ENCODE measurements around the gene AJUBA. TPM values are rescaled to one million over a fixed set of nuclear protein-coding genes. Genes with fewer than 3 reads are reported as not detected.
"Not testable (repeated sequence)": the region's sequence is repeated elsewhere in the genome, so short reads cannot be mapped to it uniquely, and the experiment has no call there.

The AJUBA gene
- total and polyA plus RNA-seq, 2 donors (not counting 1 experiment from before 2014, with no cell fraction given), result 1.6 TPM; not detected in 1

DNA sequence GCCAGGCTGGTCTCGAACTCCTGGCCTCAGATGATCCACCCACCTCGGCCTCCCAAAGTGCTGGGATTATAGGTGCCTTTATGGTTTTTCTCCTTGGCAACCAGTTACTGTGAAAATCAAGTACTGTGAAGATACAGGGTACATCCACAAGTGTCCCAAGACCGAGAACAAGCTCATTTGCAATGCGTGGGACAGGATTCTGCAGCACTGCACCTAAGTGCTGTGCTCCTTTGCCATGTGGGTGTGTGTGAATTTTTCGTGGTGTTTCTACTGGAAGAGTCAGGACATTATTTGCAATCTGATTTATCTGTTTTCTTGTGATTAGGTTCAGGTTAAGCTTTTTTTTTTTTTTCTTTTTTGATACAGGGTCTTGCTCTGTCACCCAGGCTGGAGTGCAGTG is 34.7 kb upstream of the AJUBA start:
- no peaks in the 10 kb centered on the region for H3K4me1 ChIP-seq (ENCODE audit: control insufficient read depth in 2 of 2, insufficient read depth in 2 of 2, low read length in 2 of 2)
- no peak for TF ChIP-seq EZH2 (IDR thresholded peaks at IDR 0.05; ENCODE audit: borderline replicate concordance, insufficient read depth, low read depth, low read length, poor library complexity, severe bottlenecking)
- TF ChIP-seq, protein P1, sequence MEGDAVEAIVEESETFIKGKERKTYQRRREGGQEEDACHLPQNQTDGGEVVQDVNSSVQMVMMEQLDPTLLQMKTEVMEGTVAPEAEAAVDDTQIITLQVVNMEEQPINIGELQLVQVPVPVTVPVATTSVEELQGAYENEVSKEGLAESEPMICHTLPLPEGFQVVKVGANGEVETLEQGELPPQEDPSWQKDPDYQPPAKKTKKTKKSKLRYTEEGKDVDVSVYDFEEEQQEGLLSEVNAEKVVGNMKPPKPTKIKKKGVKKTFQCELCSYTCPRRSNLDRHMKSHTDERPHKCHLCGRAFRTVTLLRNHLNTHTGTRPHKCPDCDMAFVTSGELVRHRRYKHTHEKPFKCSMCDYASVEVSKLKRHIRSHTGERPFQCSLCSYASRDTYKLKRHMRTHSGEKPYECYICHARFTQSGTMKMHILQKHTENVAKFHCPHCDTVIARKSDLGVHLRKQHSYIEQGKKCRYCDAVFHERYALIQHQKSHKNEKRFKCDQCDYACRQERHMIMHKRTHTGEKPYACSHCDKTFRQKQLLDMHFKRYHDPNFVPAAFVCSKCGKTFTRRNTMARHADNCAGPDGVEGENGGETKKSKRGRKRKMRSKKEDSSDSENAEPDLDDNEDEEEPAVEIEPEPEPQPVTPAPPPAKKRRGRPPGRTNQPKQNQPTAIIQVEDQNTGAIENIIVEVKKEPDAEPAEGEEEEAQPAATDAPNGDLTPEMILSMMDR (IDR thresholded peaks at IDR 0.05), result no peak
- ChIA-PET CTCF (interaction anchor here (1.1 to 1.8 kb wide), 4 partner anchors 8 to 36 kb away, joined by 3 to 8 read pairs (median 4); no protein-coding TSS in a partner anchor), POLR2A (interaction anchor here (1.0 kb wide), 1 partner anchor 9 kb away, joined by 4 read pairs; no protein-coding TSS in a partner anchor)
- intact Hi-C loops (cut with micrococcal nuclease), result no loop called here
- H2AFZ ChIP-seq (ENCODE audit: insufficient read depth, low read depth, low read length, poor library complexity, severe bottlenecking), result no peak overlapping the region
- 89% methylated on average over 5 of the region's 5 CpGs for WGBS (ENCODE audit: insufficient coverage)
- H4K20me1 ChIP-seq (ENCODE audit: control insufficient read depth, insufficient read depth, low read length, poor library complexity, severe bottlenecking), result no peaks in the 10 kb centered on the region
- no peak overlapping the region for H3K9ac ChIP-seq (ENCODE audit: low read length)
- no peak overlapping the region for H3K4me2 ChIP-seq (replicated peaks; ENCODE audit: low read depth, low read length, poor library complexity, severe bottlenecking)
- H3K79me2 ChIP-seq (ENCODE audit: control insufficient read depth, insufficient read depth, low read length), result no peaks in the 10 kb centered on the region
- H3K9me3 ChIP-seq (ENCODE audit: control extremely low read depth in 1 of 3, control insufficient read depth in 2 of 3, insufficient read depth in 1 of 3, low read length in 2 of 3), result no peaks in the 10 kb centered on the region
- no peak overlapping the region for H3K27ac Mint-ChIP-seq
- H3K4me3 ChIP-seq (ENCODE audit: control extremely low read depth in 1 of 5, extremely low read depth in 1 of 5, insufficient read depth in 1 of 5, low read depth in 2 of 5, low read length in 4 of 5), result no peak overlapping the region
- H3K4me1 Mint-ChIP-seq, result no peaks in the 10 kb centered on the region
- ATAC-seq (ENCODE audit: low read depth) (no peak), DNase-seq (no peak)
- no peaks in the 10 kb centered on the region for H3K27me3 ChIP-seq (replicated peaks in 1 of 4; ENCODE audit: control extremely low read depth in 1 of 4, control insufficient read depth in 3 of 4, insufficient read depth in 4 of 4, low read length in 3 of 4)
- H3K36me3 ChIP-seq (replicated peaks in 1 of 2; ENCODE audit: control extremely low read depth in 1 of 2, control insufficient read depth in 1 of 2, extremely low read depth in 1 of 2, insufficient read depth in 2 of 2, low read length in 1 of 2), result no peaks in the 10 kb centered on the region
- H3K9me3 Mint-ChIP-seq (ENCODE audit: insufficient read depth), result no peaks in the 10 kb centered on the region
- no peak overlapping the region for H3K4me3 Mint-ChIP-seq
- no peaks in the 10 kb centered on the region for H3K27me3 Mint-ChIP-seq
- H3K27ac ChIP-seq (ENCODE audit: low read length in 2 of 2), result no peak overlapping the region

DNA sequence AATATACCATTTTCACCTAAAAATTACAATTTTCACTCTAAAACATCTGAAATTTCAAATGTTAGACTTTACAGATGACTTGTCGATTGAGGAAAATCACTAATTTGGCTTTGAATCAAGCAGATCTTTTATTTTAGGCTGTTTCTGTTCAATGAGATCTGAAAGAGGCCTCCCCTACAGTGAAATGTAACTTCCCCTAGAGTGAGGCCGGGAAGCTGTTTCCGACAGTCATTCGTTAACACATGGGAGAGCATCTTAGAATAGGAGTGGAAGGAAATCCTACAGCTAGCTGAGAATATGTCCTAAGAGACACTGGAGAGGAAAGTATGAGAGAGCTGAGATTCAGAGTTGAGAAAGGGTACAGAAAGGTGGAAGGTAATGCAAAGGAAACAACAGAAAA is 33.3 kb upstream of the AJUBA start:
- TF ChIP-seq EZH2 (IDR thresholded peaks at IDR 0.05; ENCODE audit: borderline replicate concordance, insufficient read depth, low read depth, low read length, poor library complexity, severe bottlenecking), result no peak
- TF ChIP-seq, protein P1 (IDR thresholded peaks at IDR 0.05), result no peak
- H3K4me2 ChIP-seq (replicated peaks; ENCODE audit: low read depth, low read length, poor library complexity, severe bottlenecking), result no peak overlapping the region
- Mint-ChIP-seq H3K4me1 (peaks cover 3% of the 10 kb centered on the region), H3K27me3 (no peaks in the 10 kb centered on the region), H3K4me3 (no peak overlapping the region), H3K27ac (no peak overlapping the region), H3K9me3 (ENCODE audit: insufficient read depth) (no peaks in the 10 kb centered on the region)
- H3K9ac ChIP-seq (ENCODE audit: low read length), result no peak overlapping the region
- no peak overlapping the region for H3K4me3 ChIP-seq (ENCODE audit: control extremely low read depth in 1 of 5, extremely low read depth in 1 of 5, insufficient read depth in 1 of 5, low read depth in 2 of 5, low read length in 4 of 5)
- no peaks in the 10 kb centered on the region for H3K4me1 ChIP-seq (ENCODE audit: control insufficient read depth in 2 of 2, insufficient read depth in 2 of 2, low read length in 2 of 2)
- DNase-seq, result no peak
- intact Hi-C loops (cut with micrococcal nuclease), result no loop called here
- CTCF ChIA-PET, result interaction anchor here (1.5 to 2.0 kb wide), 2 partner anchors 15 to 29 kb away, joined by 4 to 7 read pairs; no protein-coding TSS in a partner anchor
- H3K27ac ChIP-seq (ENCODE audit: low read length in 2 of 2), result no peak overlapping the region
- no peaks in the 10 kb centered on the region for H3K27me3 ChIP-seq (replicated peaks in 1 of 4; ENCODE audit: control extremely low read depth in 1 of 4, control insufficient read depth in 3 of 4, insufficient read depth in 4 of 4, low read length in 3 of 4)
- peak overlapping the region; percentile 54 for H2AFZ ChIP-seq (ENCODE audit: insufficient read depth, low read depth, low read length, poor library complexity, severe bottlenecking)
- WGBS (ENCODE audit: insufficient coverage), result 86% methylated on average over 2 of the region's 4 CpGs
- POLR2A ChIA-PET, result no interaction called here
- no peaks in the 10 kb centered on the region for H3K36me3 ChIP-seq (replicated peaks in 1 of 2; ENCODE audit: control extremely low read depth in 1 of 2, control insufficient read depth in 1 of 2, extremely low read depth in 1 of 2, insufficient read depth in 2 of 2, low read length in 1 of 2)
- H3K9me3 ChIP-seq (ENCODE audit: control extremely low read depth in 1 of 3, control insufficient read depth in 2 of 3, insufficient read depth in 1 of 3, low read length in 2 of 3), result no peaks in the 10 kb centered on the region
- H4K20me1 ChIP-seq (ENCODE audit: control insufficient read depth, insufficient read depth, low read length, poor library complexity, severe bottlenecking), result no peaks in the 10 kb centered on the region
- ATAC-seq (ENCODE audit: low read depth), result no peak
- H3K79me2 ChIP-seq (ENCODE audit: control insufficient read depth, insufficient read depth, low read length), result no peaks in the 10 kb centered on the region

GRCh38 chr14:23013749-23014054 is 31.4 kb upstream of the AJUBA start:
- H4K20me1 ChIP-seq (ENCODE audit: control insufficient read depth, insufficient read depth, low read length, poor library complexity, severe bottlenecking); H3K9ac ChIP-seq (ENCODE audit: low read length); H3K4me3 ChIP-seq (ENCODE audit: control extremely low read depth in 1 of 5, extremely low read depth in 1 of 5, insufficient read depth in 1 of 5, low read depth in 2 of 5, low read length in 4 of 5); H3K9me3 Mint-ChIP-seq (ENCODE audit: insufficient read depth); H3K4me3 Mint-ChIP-seq; H3K27ac ChIP-seq (ENCODE audit: low read length in 2 of 2); H3K27ac Mint-ChIP-seq; H3K36me3 ChIP-seq (replicated peaks in 1 of 2; ENCODE audit: control extremely low read depth in 1 of 2, control insufficient read depth in 1 of 2, extremely low read depth in 1 of 2, insufficient read depth in 2 of 2, low read length in 1 of 2); DNase-seq; ATAC-seq (ENCODE audit: low read depth); H3K4me2 ChIP-seq (replicated peaks; ENCODE audit: low read depth, low read length, poor library complexity, severe bottlenecking); H3K9me3 ChIP-seq (ENCODE audit: control extremely low read depth in 1 of 3, control insufficient read depth in 2 of 3, insufficient read depth in 1 of 3, low read length in 2 of 3); POLR2A ChIA-PET; H2AFZ ChIP-seq (ENCODE audit: insufficient read depth, low read depth, low read length, poor library complexity, severe bottlenecking); H3K27me3 ChIP-seq (replicated peaks in 1 of 4; ENCODE audit: control extremely low read depth in 1 of 4, control insufficient read depth in 3 of 4, insufficient read depth in 4 of 4, low read length in 3 of 4); H3K79me2 ChIP-seq (ENCODE audit: control insufficient read depth, insufficient read depth, low read length); intact Hi-C loops (cut with micrococcal nuclease); H3K27me3 Mint-ChIP-seq: not testable (repeated sequence)
- peaks cover 9 to 14% of the 10 kb centered on the region in 2 donors for H3K4me1 ChIP-seq (ENCODE audit: control insufficient read depth in 2 of 2, insufficient read depth in 2 of 2, low read length in 2 of 2)
- WGBS (ENCODE audit: insufficient coverage), result 100% methylated on average over 2 of the region's 5 CpGs
- H3K4me1 Mint-ChIP-seq, result peaks cover 17% of the 10 kb centered on the region
- CTCF ChIA-PET, result interaction anchor here (0.9 to 3.6 kb wide), 5 partner anchors 13 to 44 kb away, joined by 3 to 12 read pairs (median 4); partner anchors contain the start of genes AJUBA and CDH24

Measured in B cell (primary cell).